C4-2B (cell line): ENCODE data around the gene SESN3.

Experiments used
- ZFX ChIP-seq: fragments of 450-650 bp; IDR thresholded peaks from 2 replicates; pipeline ENCODE4 v1.6.1; 2017
- TF ChIP-seq, protein P1 (sequence below): fragments of 450-650 bp; conservative IDR thresholded peaks from 2 replicates; pipeline ENCODE4 v1.5.1; 2017; ENCODE audit warnings: mild to moderate bottlenecking

DNA sequence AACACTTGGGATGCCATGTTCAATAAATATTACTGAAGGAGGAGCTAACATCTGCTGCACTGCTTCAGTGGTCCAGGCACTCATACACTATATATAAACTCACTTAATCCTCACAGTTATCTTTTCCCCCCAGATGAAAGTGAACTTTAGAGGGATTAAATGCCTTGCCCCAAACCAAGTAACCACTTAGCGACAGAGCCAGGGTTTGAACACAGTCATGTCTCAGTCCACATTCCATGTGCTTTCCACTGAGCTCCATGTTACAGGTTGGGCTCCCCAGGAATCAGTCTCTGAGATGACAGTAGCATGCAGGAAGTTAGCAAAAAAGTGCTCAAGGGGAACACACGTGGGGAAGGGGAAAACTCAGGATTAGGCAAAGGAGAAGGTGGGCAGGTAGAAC, 82.1 kb downstream of the SESN3 start:
- TF ChIP-seq, protein P1, sequence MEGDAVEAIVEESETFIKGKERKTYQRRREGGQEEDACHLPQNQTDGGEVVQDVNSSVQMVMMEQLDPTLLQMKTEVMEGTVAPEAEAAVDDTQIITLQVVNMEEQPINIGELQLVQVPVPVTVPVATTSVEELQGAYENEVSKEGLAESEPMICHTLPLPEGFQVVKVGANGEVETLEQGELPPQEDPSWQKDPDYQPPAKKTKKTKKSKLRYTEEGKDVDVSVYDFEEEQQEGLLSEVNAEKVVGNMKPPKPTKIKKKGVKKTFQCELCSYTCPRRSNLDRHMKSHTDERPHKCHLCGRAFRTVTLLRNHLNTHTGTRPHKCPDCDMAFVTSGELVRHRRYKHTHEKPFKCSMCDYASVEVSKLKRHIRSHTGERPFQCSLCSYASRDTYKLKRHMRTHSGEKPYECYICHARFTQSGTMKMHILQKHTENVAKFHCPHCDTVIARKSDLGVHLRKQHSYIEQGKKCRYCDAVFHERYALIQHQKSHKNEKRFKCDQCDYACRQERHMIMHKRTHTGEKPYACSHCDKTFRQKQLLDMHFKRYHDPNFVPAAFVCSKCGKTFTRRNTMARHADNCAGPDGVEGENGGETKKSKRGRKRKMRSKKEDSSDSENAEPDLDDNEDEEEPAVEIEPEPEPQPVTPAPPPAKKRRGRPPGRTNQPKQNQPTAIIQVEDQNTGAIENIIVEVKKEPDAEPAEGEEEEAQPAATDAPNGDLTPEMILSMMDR, result no peak
- no peak for TF ChIP-seq ZFX
